ENCODE results near the gene GLTP. TPM values are rescaled to one million over a fixed set of nuclear protein-coding genes. Genes with fewer than 3 reads are reported as not detected.

GLTP gene
- total RNA-seq, 3 donors from 2014 or later (not counting 1 experiment from before 2014, with no cell fraction given) = 48.6 to 52.8 (median 49.2) TPM

DNA sequence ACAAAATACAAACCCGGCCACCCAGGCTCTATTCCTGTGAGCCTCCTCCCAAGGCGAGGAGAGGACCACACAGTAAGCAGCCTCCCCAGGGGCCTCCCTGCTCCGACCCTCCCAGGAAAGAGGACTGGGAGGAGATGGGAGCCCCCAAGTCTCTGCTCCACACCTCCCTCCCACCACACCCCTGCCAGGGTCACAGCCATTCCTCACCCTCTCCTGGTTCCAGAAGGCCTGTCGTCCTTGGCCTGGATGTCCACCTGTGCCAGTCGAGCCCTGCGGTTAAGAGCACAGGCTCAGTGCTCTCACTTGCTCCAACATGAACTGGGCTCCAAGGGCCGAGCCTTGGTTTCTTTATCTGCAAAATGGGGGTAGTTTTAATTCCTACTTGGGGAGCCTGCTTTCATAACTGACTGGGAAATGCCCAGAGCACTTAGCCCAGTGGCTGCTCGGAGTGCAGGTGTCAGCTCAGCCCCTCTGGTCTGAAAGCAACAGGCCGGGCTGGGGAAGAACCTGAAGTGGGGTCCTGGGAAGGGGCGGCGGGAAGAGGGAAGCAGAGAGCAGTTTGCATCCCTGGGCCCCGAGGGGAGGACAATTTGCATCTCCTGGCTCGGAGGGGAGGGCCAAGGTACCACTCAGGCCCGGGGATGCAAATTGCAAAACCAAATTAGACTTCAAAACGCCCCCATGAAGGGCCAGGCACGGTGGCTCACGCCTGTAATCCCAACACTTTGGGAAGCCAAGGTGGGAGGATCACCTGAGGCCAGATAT lies 43.3 kb upstream of the GLTP start:
- intact Hi-C loops (cut with micrococcal nuclease) = no loop called here
- no peak overlapping the region for H3K4me3 Mint-ChIP-seq
- H3K36me3 ChIP-seq (ENCODE audit: control insufficient read depth, insufficient read depth, low read length) = peaks cover 33% of the 10 kb centered on the region
- H3K9me3 Mint-ChIP-seq = no peaks in the 10 kb centered on the region
- H3K4me3 ChIP-seq (ENCODE audit: low read length) = no peak overlapping the region
- peaks cover 0 to 6% of the 10 kb centered on the region in 2 donors for H3K4me1 Mint-ChIP-seq
- no peak for DNase-seq
- no peaks in the 10 kb centered on the region for H3K4me1 ChIP-seq (ENCODE audit: control insufficient read depth, insufficient read depth, low read length)
- TF ChIP-seq, protein P1, sequence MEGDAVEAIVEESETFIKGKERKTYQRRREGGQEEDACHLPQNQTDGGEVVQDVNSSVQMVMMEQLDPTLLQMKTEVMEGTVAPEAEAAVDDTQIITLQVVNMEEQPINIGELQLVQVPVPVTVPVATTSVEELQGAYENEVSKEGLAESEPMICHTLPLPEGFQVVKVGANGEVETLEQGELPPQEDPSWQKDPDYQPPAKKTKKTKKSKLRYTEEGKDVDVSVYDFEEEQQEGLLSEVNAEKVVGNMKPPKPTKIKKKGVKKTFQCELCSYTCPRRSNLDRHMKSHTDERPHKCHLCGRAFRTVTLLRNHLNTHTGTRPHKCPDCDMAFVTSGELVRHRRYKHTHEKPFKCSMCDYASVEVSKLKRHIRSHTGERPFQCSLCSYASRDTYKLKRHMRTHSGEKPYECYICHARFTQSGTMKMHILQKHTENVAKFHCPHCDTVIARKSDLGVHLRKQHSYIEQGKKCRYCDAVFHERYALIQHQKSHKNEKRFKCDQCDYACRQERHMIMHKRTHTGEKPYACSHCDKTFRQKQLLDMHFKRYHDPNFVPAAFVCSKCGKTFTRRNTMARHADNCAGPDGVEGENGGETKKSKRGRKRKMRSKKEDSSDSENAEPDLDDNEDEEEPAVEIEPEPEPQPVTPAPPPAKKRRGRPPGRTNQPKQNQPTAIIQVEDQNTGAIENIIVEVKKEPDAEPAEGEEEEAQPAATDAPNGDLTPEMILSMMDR (IDR thresholded peaks at IDR 0.05) = no peak
- no peaks in the 10 kb centered on the region for H3K9me3 ChIP-seq (ENCODE audit: control insufficient read depth, insufficient read depth, low read length)
- no peaks in the 10 kb centered on the region for H3K27me3 ChIP-seq (ENCODE audit: control insufficient read depth, insufficient read depth, low read length)
- no peaks in the 10 kb centered on the region for H3K36me3 Mint-ChIP-seq
- no peak overlapping the region for H3K27ac Mint-ChIP-seq
- ATAC-seq = no peak
- 90% methylated on average over 17 of the region's 17 CpGs for WGBS (ENCODE audit: insufficient coverage)
- no peaks in the 10 kb centered on the region for H3K27me3 Mint-ChIP-seq (ENCODE audit: low read depth in 2 of 2)
- no peak overlapping the region for H3K27ac ChIP-seq (ENCODE audit: low read length)

DNA sequence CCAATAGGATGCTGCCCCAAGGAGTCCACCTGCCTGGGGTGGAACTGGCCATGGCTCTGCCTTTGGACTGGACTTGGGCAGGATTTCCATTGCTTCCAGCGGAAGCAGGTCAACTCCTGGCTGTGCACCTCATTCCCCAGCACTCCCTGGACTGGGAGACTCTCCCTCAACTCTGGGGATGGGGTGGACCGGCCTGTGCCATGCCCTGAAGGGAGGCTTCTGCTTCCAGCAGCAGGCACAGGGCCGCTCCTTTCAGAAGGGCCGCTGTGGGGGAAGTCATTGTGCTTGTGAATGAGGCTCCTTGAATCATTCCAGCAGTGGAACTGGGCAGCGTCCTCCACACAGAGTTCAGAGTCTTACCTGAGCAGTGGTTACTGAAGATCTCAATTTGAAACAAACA lies 42.7 kb upstream of the GLTP start:
- ATAC-seq (no peak), DNase-seq (no peak)
- 97% methylated on average over 5 of the region's 5 CpGs for WGBS (ENCODE audit: insufficient coverage)
- TF ChIP-seq, protein P1 (IDR thresholded peaks at IDR 0.05) = no peak
- no peaks in the 10 kb centered on the region for H3K27me3 ChIP-seq (ENCODE audit: control insufficient read depth, insufficient read depth, low read length)
- Mint-ChIP-seq H3K36me3 (peaks cover 2% of the 10 kb centered on the region), H3K4me1 (peaks cover 0 to 6% of the 10 kb centered on the region in 2 donors), H3K9me3 (no peaks in the 10 kb centered on the region), H3K4me3 (no peak overlapping the region), H3K27me3 (ENCODE audit: low read depth in 2 of 2) (no peaks in the 10 kb centered on the region), H3K27ac (no peak overlapping the region)
- intact Hi-C loops (cut with micrococcal nuclease) = no loop called here
- no peak overlapping the region for H3K27ac ChIP-seq (ENCODE audit: low read length)
- H3K4me1 ChIP-seq (ENCODE audit: control insufficient read depth, insufficient read depth, low read length) = no peaks in the 10 kb centered on the region
- no peak overlapping the region for H3K4me3 ChIP-seq (ENCODE audit: low read length)
- H3K9me3 ChIP-seq (ENCODE audit: control insufficient read depth, insufficient read depth, low read length) = no peaks in the 10 kb centered on the region
- H3K36me3 ChIP-seq (ENCODE audit: control insufficient read depth, insufficient read depth, low read length) = peaks cover 36% of the 10 kb centered on the region

DNA sequence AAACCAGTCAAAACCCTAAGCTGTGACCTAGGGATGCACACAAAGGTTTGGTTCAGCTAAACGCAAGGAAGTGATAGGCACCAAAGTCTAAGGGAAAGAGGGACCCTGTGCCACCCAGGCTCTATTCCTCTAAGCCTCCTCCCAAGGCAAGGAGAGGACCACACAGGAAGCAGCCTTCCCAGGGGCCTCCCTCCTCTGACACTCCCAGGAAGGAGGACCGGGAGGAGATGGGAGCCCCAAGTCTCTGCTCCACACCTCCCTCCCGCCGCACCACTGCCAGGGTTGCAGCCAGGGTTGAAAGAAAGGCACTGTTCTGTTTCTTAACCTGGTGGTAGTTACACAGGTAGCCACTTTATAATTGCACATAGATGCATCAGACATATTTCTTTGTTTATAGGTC lies 41.6 kb upstream of the GLTP start:
- Histone ChIP-seq H3K36me3 (ENCODE audit: control insufficient read depth, insufficient read depth, low read length) (peaks cover 44% of the 10 kb centered on the region), H3K9me3 (ENCODE audit: control insufficient read depth, insufficient read depth, low read length) (no peaks in the 10 kb centered on the region), H3K4me1 (ENCODE audit: control insufficient read depth, insufficient read depth, low read length) (no peaks in the 10 kb centered on the region), H3K4me3 (ENCODE audit: low read length) (no peak overlapping the region), H3K27ac (ENCODE audit: low read length) (no peak overlapping the region), H3K27me3 (ENCODE audit: control insufficient read depth, insufficient read depth, low read length) (no peaks in the 10 kb centered on the region)
- TF ChIP-seq, protein P1 (IDR thresholded peaks at IDR 0.05) = no peak
- Mint-ChIP-seq H3K27me3 (ENCODE audit: low read depth in 2 of 2) (no peaks in the 10 kb centered on the region), H3K4me1 (peaks cover 0 to 6% of the 10 kb centered on the region in 2 donors), H3K9me3 (no peaks in the 10 kb centered on the region), H3K27ac (no peak overlapping the region), H3K4me3 (no peak overlapping the region), H3K36me3 (peaks cover 7% of the 10 kb centered on the region)
- 90% methylated on average over 4 of the region's 4 CpGs for WGBS (ENCODE audit: insufficient coverage)
- ATAC-seq = no peak
- intact Hi-C loops (cut with micrococcal nuclease) = no loop called here
- DNase-seq = no peak

Measured in natural killer cell (primary cell).